ENCODE measurements around the gene HOXB5. TPM values are rescaled to one million over a fixed set of nuclear protein-coding genes. Genes with fewer than 3 reads are reported as not detected.

Gene HOXB5
- total RNA-seq, 1 donor from 2014 or later = not detected

GRCh38 chr17:48551214-48551555, 42.4 kb downstream of the HOXB5 start:
- Histone ChIP-seq H3K4me3 (ENCODE audit: insufficient read depth, low read depth, low read length) (no peak overlapping the region), H3K4me2 (ENCODE audit: low read length) (peak overlapping the region; percentile 71), H3K9me3 (ENCODE audit: insufficient read depth, low read depth, low read length) (no peaks in the 10 kb centered on the region), H3K27me3 (ENCODE audit: insufficient read depth, low read length) (peaks cover 58% of the 10 kb centered on the region), H2AFZ (ENCODE audit: low read depth, low read length) (no peak overlapping the region), H3K27ac (ENCODE audit: low read depth, low read length) (peak overlapping the region; percentile 70), H3K36me3 (ENCODE audit: insufficient read depth, low read length) (no peaks in the 10 kb centered on the region), H3K9ac (ENCODE audit: low read length) (peak overlapping the region; percentile 63), H4K20me1 (ENCODE audit: insufficient read depth, low read length) (no peaks in the 10 kb centered on the region), H3K4me1 (ENCODE audit: insufficient read depth, low read length) (peaks cover 37% of the 10 kb centered on the region), H3K79me2 (ENCODE audit: insufficient read depth, low read length) (peaks cover 72% of the 10 kb centered on the region)
- H3K27me3 Mint-ChIP-seq (ENCODE audit: low read depth, unreplicated experiment) = peaks cover 83% of the 10 kb centered on the region
- FAIRE-seq (no peak), DNase-seq (ENCODE audit: low read depth) (peak; percentile 29)
- peaks cover 2% of the 10 kb centered on the region for H3K4me1 Mint-ChIP-seq (ENCODE audit: low read depth, unreplicated experiment)
- H3K9me3 Mint-ChIP-seq (ENCODE audit: unreplicated experiment) = peaks cover 10% of the 10 kb centered on the region
- TF ChIP-seq EZH2 (IDR thresholded peaks at IDR 0.05; ENCODE audit: insufficient read depth, low read length) (peak; percentile 40), CTCF (IDR thresholded peaks at IDR 0.05; ENCODE audit: insufficient read depth, low read depth, low read length) (no peak)
- H3K36me3 Mint-ChIP-seq (ENCODE audit: low read depth, unreplicated experiment) = peaks cover 3% of the 10 kb centered on the region
- H3K27ac Mint-ChIP-seq (ENCODE audit: unreplicated experiment) = no peak overlapping the region
- H3K4me3 Mint-ChIP-seq (ENCODE audit: unreplicated experiment) = no peak overlapping the region

GRCh38 chr17:48550502-48551213, 42.9 kb downstream of the HOXB5 start:
- FAIRE-seq (no peak), DNase-seq (ENCODE audit: low read depth) (peak; percentile 18)
- Histone ChIP-seq H3K4me1 (ENCODE audit: insufficient read depth, low read length) (peaks cover 34% of the 10 kb centered on the region), H4K20me1 (ENCODE audit: insufficient read depth, low read length) (no peaks in the 10 kb centered on the region), H2AFZ (ENCODE audit: low read depth, low read length) (no peak overlapping the region), H3K4me2 (ENCODE audit: low read length) (peak overlapping the region; percentile 71), H3K9ac (ENCODE audit: low read length) (peak overlapping the region; percentile 74), H3K27me3 (ENCODE audit: insufficient read depth, low read length) (peaks cover 54% of the 10 kb centered on the region), H3K79me2 (ENCODE audit: insufficient read depth, low read length) (peaks cover 72% of the 10 kb centered on the region), H3K36me3 (ENCODE audit: insufficient read depth, low read length) (no peaks in the 10 kb centered on the region), H3K27ac (ENCODE audit: low read depth, low read length) (peak overlapping the region; percentile 74), H3K4me3 (ENCODE audit: insufficient read depth, low read depth, low read length) (peak overlapping the region; percentile 31), H3K9me3 (ENCODE audit: insufficient read depth, low read depth, low read length) (no peaks in the 10 kb centered on the region)
- peaks cover 2% of the 10 kb centered on the region for H3K4me1 Mint-ChIP-seq (ENCODE audit: low read depth, unreplicated experiment)
- peaks cover 10% of the 10 kb centered on the region for H3K9me3 Mint-ChIP-seq (ENCODE audit: unreplicated experiment)
- H3K4me3 Mint-ChIP-seq (ENCODE audit: unreplicated experiment) = no peak overlapping the region
- no peak overlapping the region for H3K27ac Mint-ChIP-seq (ENCODE audit: unreplicated experiment)
- peaks cover 3% of the 10 kb centered on the region for H3K36me3 Mint-ChIP-seq (ENCODE audit: low read depth, unreplicated experiment)
- TF ChIP-seq EZH2 (IDR thresholded peaks at IDR 0.05; ENCODE audit: insufficient read depth, low read length) (peak; percentile 29), CTCF (IDR thresholded peaks at IDR 0.05; ENCODE audit: insufficient read depth, low read depth, low read length) (no peak)
- H3K27me3 Mint-ChIP-seq (ENCODE audit: low read depth, unreplicated experiment) = peaks cover 83% of the 10 kb centered on the region

- Histone ChIP-seq H2AFZ (ENCODE audit: low read depth, low read length) (no peak overlapping the region), H3K4me2 (ENCODE audit: low read length) (peak overlapping the region; percentile 71), H3K27me3 (ENCODE audit: insufficient read depth, low read length) (peaks cover 60% of the 10 kb centered on the region), H3K4me1 (ENCODE audit: insufficient read depth, low read length) (peaks cover 40% of the 10 kb centered on the region), H3K4me3 (ENCODE audit: insufficient read depth, low read depth, low read length) (peak overlapping the region; percentile 31), H3K79me2 (ENCODE audit: insufficient read depth, low read length) (peaks cover 75% of the 10 kb centered on the region), H4K20me1 (ENCODE audit: insufficient read depth, low read length) (no peaks in the 10 kb centered on the region), H3K36me3 (ENCODE audit: insufficient read depth, low read length) (no peaks in the 10 kb centered on the region), H3K9me3 (ENCODE audit: insufficient read depth, low read depth, low read length) (no peaks in the 10 kb centered on the region), H3K9ac (ENCODE audit: low read length) (peak overlapping the region; percentile 74), H3K27ac (ENCODE audit: low read depth, low read length) (peak overlapping the region; percentile 74)
- no peak for FAIRE-seq
- Mint-ChIP-seq H3K27ac (ENCODE audit: unreplicated experiment) (peak overlapping the region; percentile 18), H3K27me3 (ENCODE audit: low read depth, unreplicated experiment) (peaks cover 85% of the 10 kb centered on the region), H3K36me3 (ENCODE audit: low read depth, unreplicated experiment) (peaks cover 3% of the 10 kb centered on the region), H3K4me3 (ENCODE audit: unreplicated experiment) (no peak overlapping the region), H3K4me1 (ENCODE audit: low read depth, unreplicated experiment) (no peaks in the 10 kb centered on the region), H3K9me3 (ENCODE audit: unreplicated experiment) (peaks cover 10% of the 10 kb centered on the region)
- peak; percentile 66 for DNase-seq (ENCODE audit: low read depth)
- peak; percentile 11 for TF ChIP-seq CTCF (IDR thresholded peaks at IDR 0.05; ENCODE audit: insufficient read depth, low read depth, low read length)
- no peak for TF ChIP-seq EZH2 (IDR thresholded peaks at IDR 0.05; ENCODE audit: insufficient read depth, low read length)
These were observed 43.6 kb downstream of the HOXB5 start for GRCh38 chr17:48549914-48550501.
